Measurements from ENCODE around the gene OGFR.

The OGFR gene

GRCh38 chr20:62816031-62816883 is 11.6 kb downstream of the OGFR start:
- H3K4me3 ChIP-seq (ENCODE audit: low read depth, low read length): no peak overlapping the region
- TF ChIP-seq MAX (IDR thresholded peaks at IDR 0.05; ENCODE audit: low read depth, low read length) (no peak), POLR2A (IDR thresholded peaks at IDR 0.05; ENCODE audit: extremely low read depth, insufficient read length) (no peak), MYC (IDR thresholded peaks at IDR 0.05; ENCODE audit: low read depth, low read length) (no peak), CTCF (IDR thresholded peaks at IDR 0.05; ENCODE audit: low read depth, low read length) (no peak)
- DNase-seq (ENCODE audit: low read depth): peak; percentile 60

GRCh38 chr20:62816884-62817873 is 12.5 kb downstream of the OGFR start, which contains the start of gene COL9A3:
Gene COL9A3 (plus strand): TSS chr20:62817050. CDS start chr20:62817065, 15 bp downstream.
- TF ChIP-seq MYC (IDR thresholded peaks at IDR 0.05; ENCODE audit: low read depth, low read length) (no peak), MAX (IDR thresholded peaks at IDR 0.05; ENCODE audit: low read depth, low read length) (no peak), POLR2A (IDR thresholded peaks at IDR 0.05; ENCODE audit: extremely low read depth, insufficient read length) (no peak), CTCF (IDR thresholded peaks at IDR 0.05; ENCODE audit: low read depth, low read length) (no peak)
- no peak within 1 kb of the TSS for H3K4me3 ChIP-seq (ENCODE audit: low read depth, low read length)
- no peak for DNase-seq (ENCODE audit: low read depth)

GRCh38 chr20:62817975-62818591 is 13.4 kb downstream of the OGFR start:
- no peak overlapping the region for H3K4me3 ChIP-seq (ENCODE audit: low read depth, low read length)
- no peak for DNase-seq (ENCODE audit: low read depth)

GRCh38 chr20:62818592-62819493 is 14.2 kb downstream of the OGFR start:
- TF ChIP-seq CTCF (IDR thresholded peaks at IDR 0.05; ENCODE audit: low read depth, low read length) (no peak), POLR2A (IDR thresholded peaks at IDR 0.05; ENCODE audit: extremely low read depth, insufficient read length) (no peak), MAX (IDR thresholded peaks at IDR 0.05; ENCODE audit: low read depth, low read length) (no peak), MYC (IDR thresholded peaks at IDR 0.05; ENCODE audit: low read depth, low read length) (no peak)
- no peak for DNase-seq (ENCODE audit: low read depth)
- H3K4me3 ChIP-seq (ENCODE audit: low read depth, low read length): no peak overlapping the region

More at GRCh38 chr20:62817975-62818591, 13.4 kb downstream of the OGFR start:
- no peak for TF ChIP-seq POLR2A (IDR thresholded peaks at IDR 0.05; ENCODE audit: extremely low read depth, insufficient read length)
- TF ChIP-seq MAX (IDR thresholded peaks at IDR 0.05; ENCODE audit: low read depth, low read length): no peak
- TF ChIP-seq MYC (IDR thresholded peaks at IDR 0.05; ENCODE audit: low read depth, low read length): no peak
- TF ChIP-seq CTCF (IDR thresholded peaks at IDR 0.05; ENCODE audit: low read depth, low read length): no peak

All from NB4 (cell line).